GM12874 (cell line): ENCODE results near the gene SDHAF1.

Experiments used
- TF ChIP-seq, protein P1 (sequence below): IDR thresholded peaks from 2 replicates; pipeline ENCODE4 v1.5.1; 2011; ENCODE audit warnings: low read depth, mild to moderate bottlenecking, control low read depth, low read length, moderate library complexity; ENCODE audit not compliant: insufficient read depth

The SDHAF1 gene, protein sequence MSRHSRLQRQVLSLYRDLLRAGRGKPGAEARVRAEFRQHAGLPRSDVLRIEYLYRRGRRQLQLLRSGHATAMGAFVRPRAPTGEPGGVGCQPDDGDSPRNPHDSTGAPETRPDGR

DNA sequence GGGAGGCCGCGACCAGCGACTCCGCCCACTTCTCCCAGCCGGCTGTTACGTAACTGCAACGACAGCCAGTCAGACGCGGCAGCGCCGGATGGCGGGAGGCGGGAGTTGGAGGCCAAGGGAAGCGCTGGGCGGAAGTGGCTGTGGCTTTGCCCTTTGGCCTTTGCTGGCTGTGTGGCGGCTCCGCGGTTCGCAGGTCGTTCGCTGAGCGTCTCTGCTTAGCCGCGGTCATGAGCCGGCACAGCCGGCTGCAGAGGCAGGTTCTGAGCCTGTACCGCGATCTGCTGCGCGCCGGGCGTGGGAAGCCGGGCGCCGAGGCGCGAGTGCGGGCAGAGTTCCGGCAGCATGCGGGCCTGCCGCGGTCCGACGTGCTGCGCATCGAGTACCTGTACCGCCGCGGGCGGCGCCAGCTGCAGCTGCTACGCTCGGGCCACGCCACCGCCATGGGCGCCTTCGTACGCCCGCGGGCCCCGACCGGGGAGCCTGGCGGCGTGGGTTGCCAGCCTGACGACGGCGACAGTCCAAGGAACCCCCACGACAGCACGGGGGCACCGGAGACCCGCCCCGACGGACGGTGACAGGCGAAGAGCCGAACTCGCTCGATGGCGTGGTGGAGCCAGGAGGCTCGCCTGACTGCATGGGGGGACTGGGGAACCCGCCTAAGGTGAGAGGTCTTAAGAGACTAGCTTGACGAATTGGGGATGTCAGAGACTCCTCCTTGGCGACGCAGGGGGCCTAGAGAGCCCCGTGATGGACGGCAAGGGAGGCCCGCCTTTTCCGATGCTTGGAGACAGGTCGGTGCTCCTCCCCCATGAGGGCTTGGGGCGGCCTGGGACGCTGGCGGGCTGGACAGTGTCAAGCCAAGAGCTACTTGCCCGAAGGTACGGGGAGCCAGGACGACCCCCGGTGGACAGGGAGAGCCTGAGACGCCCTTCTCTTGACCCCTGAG lies at the start of gene SDHAF1:
Gene SDHAF1, plus strand, starts transcription at position 141 of the 946 bp plus-strand sequence. Its CDS starts 87 bp downstream, at position 228.
- TF ChIP-seq, protein P1, sequence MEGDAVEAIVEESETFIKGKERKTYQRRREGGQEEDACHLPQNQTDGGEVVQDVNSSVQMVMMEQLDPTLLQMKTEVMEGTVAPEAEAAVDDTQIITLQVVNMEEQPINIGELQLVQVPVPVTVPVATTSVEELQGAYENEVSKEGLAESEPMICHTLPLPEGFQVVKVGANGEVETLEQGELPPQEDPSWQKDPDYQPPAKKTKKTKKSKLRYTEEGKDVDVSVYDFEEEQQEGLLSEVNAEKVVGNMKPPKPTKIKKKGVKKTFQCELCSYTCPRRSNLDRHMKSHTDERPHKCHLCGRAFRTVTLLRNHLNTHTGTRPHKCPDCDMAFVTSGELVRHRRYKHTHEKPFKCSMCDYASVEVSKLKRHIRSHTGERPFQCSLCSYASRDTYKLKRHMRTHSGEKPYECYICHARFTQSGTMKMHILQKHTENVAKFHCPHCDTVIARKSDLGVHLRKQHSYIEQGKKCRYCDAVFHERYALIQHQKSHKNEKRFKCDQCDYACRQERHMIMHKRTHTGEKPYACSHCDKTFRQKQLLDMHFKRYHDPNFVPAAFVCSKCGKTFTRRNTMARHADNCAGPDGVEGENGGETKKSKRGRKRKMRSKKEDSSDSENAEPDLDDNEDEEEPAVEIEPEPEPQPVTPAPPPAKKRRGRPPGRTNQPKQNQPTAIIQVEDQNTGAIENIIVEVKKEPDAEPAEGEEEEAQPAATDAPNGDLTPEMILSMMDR: 0 out of 2 replicates have a peak, but pooled peaks have one; percentile 6

DNA sequence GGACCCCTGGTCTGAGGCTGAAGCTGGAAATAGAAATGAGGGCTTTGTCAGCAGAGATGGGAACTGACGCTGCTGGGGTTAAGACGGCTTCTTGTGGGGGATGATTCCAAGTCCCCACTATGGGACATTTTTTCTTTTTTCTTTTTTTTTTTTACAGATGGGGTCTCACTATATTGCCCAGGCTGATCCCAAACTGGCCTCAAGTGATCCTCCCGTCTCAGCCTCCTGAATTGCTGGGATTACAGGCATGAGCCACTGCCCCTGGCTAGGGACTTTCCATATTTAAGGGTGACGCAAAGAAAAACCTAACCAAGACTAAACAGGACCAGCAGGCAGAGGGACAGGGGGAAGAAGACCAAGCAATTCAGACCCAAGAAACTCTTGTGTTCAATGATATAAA lies 48.8 kb upstream of the SDHAF1 start:
- TF ChIP-seq, protein P1: no peak

DNA sequence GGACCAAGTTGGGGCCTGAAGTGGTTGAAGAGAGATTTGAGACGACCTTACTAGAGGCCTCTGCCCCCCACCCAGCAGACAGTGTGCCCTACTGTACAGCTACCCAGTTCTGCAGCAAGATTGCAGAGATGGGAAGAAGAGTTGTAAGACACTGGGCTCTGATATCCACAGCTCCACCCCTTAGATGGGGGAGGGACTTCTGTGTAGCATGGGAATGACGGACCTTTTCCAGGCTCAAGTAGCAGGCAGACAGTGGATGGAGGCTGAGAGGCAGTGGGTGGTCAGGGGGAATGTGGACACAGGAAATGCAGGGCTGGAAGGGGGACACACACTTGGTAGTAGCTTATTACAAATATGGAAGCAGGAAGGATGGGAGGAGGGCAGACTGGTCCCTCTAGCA lies 45.9 kb upstream of the SDHAF1 start:
- TF ChIP-seq, protein P1: no peak

DNA sequence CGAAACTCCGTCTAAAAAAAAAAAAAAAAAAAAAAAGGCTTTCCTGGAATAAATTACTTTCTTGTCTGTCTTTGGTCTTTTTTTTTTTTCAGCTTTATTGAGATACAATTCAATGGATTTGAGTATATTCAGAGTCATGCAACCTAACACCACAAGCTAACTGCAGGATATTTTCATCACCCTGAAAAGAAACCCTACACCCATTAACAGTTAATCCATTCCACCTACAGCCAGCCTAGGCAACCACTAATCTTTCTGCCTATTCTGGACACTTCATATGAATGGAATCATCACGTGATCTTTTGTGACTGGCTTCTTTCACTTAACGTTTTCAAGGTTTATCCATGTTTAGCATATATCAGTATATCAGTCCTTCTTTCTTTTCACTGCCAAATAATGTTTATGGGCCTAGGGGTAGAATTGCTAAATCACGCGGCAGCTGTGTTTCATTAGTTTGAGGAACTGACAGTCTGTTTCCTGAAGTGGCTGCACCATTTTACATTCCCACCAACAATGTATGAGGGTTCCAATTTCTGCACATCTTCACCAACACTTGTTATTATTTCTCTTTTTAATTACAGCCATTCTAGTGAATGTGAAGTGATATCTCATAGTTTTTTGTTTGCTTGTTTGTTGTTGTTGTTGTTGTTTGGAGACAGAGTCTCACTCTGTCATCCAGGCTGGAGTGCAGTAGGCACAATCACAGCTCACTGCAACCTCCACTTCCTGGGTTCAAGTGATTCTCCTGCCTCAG lies 38.9 kb upstream of the SDHAF1 start:
- TF ChIP-seq, protein P1: no peak

DNA sequence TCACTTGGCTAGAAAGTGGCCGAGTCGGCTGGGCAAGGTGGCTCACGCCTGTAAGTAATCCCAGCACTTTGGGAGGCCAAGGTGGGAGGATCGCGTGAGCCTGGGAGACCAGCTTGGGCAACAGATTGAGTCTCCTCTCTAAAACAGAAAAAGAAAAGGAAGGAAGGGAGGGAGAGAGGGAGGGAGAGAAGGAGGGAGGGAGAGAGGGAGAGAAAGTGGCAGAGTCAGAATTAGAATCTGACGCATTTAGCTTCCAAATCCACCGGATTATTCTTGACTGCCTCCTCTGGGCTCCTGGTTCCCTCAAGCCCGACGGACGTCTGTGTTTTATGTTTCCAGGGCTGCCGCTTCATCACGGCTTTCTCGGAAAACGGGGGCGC lies 36.3 kb upstream of the SDHAF1 start:
- TF ChIP-seq, protein P1: no peak

DNA sequence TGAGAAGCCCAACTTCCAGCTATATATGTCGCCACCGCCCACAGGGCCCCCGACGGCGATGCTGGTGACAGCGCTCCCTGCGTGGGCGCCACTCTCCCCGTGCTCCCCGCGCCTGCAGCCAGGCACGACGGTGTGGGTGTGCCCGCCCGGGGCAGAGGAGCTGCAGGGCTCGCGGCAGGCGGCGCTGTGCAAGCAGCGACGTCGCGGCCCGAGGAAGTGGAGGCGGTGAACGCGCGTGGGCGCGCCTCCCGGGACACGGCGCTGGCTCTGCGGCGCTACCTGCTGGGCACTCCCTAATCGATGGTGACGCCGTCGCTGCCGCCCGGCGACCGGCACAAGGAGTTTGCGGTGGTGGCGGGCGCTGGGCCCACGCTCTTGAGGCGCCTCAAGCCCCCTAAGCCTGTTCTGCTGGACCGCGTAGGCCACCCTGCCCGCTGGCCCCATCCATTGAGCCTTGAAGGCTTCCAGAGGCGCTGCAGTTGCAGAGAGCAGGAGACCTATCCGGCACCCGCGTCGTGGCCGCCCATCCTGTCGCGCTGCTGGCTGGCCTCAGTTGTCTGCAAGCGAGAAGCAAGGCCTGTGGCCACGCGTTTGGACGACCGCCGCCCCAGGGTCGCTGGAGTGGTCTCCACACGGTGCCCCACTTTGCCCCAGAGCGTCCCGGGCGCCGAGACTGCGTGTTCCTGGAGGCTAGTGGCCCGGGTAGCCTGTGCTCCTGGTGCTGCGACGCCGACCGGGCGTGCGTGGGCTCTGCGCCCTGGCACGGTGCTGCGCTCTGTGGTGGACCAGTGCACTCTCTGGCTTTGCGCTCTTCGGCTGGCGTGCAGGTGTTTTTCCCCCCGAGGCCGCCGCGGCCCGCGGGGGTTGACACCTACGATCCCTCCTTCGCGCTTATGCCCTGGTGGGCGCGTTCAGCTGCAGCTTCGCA lies 35.7 kb upstream of the SDHAF1 start:
- TF ChIP-seq, protein P1: peak; percentile 37; the same call in 1 of the 2 replicates

DNA sequence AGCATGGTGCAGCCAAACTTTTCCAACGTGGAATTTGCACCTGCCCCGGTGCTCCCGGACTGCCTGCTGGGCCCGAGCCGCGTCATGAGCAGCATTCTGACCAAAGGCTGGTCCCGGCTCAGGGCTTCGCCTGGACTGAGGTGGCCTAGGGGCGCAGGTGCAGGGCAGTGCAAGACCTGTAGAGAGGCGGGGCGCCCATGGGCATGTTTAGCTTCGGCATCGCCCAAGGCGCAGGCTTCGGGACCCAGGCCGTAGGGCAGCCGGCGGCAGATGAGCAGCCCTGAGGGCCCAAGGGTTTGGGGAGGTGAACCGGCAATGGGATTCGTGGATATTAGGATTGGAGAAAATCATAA lies 35.0 kb upstream of the SDHAF1 start:
- TF ChIP-seq, protein P1: no peak
